ENCODE measurements around the gene ZDHHC14.

GRCh38 chr6:157571269-157571668 lies 190.3 kb downstream of the ZDHHC14 start:
- no peak for TF ChIP-seq CTCF (IDR thresholded peaks at IDR 0.05)
- no peak for TF ChIP-seq POLR2A (IDR thresholded peaks at IDR 0.05)
